K562 (cell line): Measurements from ENCODE around the gene SHMT1. TPM values are rescaled to one million over a fixed set of nuclear protein-coding genes. Genes with fewer than 3 reads are reported as not detected.

ENCODE experiments used
- CHD7 ChIP-seq: fragments of 200-600 bp; sonication (generic); IDR thresholded peaks from one replicate; pipeline ENCODE4 v1.6.1; 2012; ENCODE audit warnings: mild to moderate bottlenecking, low read depth, low read length, inconsistent platforms
- ERF ChIP-seq: fragments of 450-650 bp; formaldehyde crosslinking; IDR thresholded peaks from 2 replicates; pipeline ENCODE4 v1.4.0; 2020; ENCODE audit warnings: mild to moderate bottlenecking, mixed read lengths
- ZNF518B ChIP-seq: fragments of 250-450 bp; sonication (Bioruptor Pico); IDR thresholded peaks from 2 replicates; pipeline ENCODE4 v1.5.0; 2021; ENCODE audit warnings: mild to moderate bottlenecking, moderate library complexity
- polyA plus RNA-seq, 8 experiments: library from polyadenylated mRNA; depleted of rRNA in 4 of 8; stranded (reverse) in 5 of 8; unstranded in 3 of 8; fragments of >200 nt; fragmentation: Nextera tagmentation in 2 of 8; fragmentation: Illumina TruSeq in 1 of 8; extraction: Ambion mirVana in 2 of 8; extraction: Trizol in 1 of 8; gene quantifications; 2 replicates each; pipeline versions ENCODE4 v1.2.1 to v1.2.3, GENCODE V29; 2011 to 2014; ENCODE audit warnings: inconsistent platforms in 1 of 8, missing spikeins in 1 of 8
- total RNA-seq, 7 experiments: library from RNA; depleted of rRNA in 6 of 7; stranded (reverse); fragments of >200 nt in 6 of 7; fragmentation: Illumina TruSeq in 2 of 7; extraction: Trizol in 2 of 7; gene quantifications; 2 replicates each; pipeline versions ENCODE4 v1.2.1 to v1.2.3, GENCODE V29; 2011 to 2021; ENCODE audit warnings: low replicate concordance in 1 of 7
- TF ChIP-seq, protein P1 (sequence below): fragments of 250-450 bp; sonication (Bioruptor Pico); IDR thresholded peaks from 2 replicates; pipeline ENCODE4 v1.4.0; 2020; ENCODE audit warnings: mild to moderate bottlenecking, moderate library complexity, borderline replicate concordance

The SHMT1 gene
- total and polyA plus RNA-seq, 9 of the 15 experiments (the other 6 are each of a cell fraction or from before 2014, with no cell fraction given): 3.3 to 31.2 (median 23.3) TPM

DNA sequence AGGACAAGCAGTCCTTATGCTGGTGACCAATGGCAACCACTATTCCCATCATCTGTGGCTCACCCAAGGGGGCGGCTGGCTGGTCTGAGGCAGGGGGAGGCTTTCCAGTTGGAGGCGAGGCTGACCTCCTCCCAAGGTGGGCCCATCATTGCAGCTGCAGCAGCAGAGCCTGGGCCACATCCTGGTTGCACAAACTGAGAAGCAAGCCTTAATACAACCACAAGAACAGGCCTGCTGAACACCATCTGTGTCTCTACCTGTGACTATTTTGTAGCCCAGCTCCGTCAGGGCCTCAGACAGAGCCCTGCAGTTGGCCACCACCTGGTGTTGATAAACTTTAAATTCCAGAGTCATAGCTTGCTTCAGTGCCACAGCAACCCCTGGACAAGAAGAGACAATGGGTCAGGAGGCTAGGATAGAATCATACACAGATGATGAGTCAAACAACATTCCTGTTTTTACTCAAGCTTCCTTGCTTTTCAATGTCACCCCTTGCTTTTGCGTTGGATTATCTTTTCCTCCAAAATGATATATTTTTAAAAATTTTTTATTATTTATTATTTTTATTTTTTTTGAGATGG lies 30.4 kb downstream of the SHMT1 start (continued):
- TF ChIP-seq, protein P1, sequence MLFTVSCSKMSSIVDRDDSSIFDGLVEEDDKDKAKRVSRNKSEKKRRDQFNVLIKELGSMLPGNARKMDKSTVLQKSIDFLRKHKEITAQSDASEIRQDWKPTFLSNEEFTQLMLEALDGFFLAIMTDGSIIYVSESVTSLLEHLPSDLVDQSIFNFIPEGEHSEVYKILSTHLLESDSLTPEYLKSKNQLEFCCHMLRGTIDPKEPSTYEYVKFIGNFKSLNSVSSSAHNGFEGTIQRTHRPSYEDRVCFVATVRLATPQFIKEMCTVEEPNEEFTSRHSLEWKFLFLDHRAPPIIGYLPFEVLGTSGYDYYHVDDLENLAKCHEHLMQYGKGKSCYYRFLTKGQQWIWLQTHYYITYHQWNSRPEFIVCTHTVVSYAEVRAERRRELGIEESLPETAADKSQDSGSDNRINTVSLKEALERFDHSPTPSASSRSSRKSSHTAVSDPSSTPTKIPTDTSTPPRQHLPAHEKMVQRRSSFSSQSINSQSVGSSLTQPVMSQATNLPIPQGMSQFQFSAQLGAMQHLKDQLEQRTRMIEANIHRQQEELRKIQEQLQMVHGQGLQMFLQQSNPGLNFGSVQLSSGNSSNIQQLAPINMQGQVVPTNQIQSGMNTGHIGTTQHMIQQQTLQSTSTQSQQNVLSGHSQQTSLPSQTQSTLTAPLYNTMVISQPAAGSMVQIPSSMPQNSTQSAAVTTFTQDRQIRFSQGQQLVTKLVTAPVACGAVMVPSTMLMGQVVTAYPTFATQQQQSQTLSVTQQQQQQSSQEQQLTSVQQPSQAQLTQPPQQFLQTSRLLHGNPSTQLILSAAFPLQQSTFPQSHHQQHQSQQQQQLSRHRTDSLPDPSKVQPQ (CRISPR knock-in tag): no peak
- no peak for TF ChIP-seq ZNF518B
- TF ChIP-seq CHD7: no peak
- no peak for TF ChIP-seq ERF (CRISPR knock-in tag)
